Heart left ventricle (tissue), 16 donors: Measurements from ENCODE around the gene MAS1L. TPM values are rescaled to one million over a fixed set of nuclear protein-coding genes. Genes with fewer than 3 reads are reported as not detected.

Source experiments
- ATAC-seq, 4 donors: fragments of 200-7000 bp; cut with Tn5 transposase; one replicate each; pipeline ENCODE4 v1.9.1; 2020 to 2022; ENCODE audit warnings: moderate library complexity in 4 of 4, mild to moderate bottlenecking in 3 of 4, moderate number of reproducible peaks in 1 of 4
- DNase-seq, 5 donors: peaks; one replicate each; pipeline ENCODE4 v3.0.0-alpha.2; 2020
- H3K27ac ChIP-seq, 12 donors: fragments of 200-600 bp; sonication (generic) in 4 of 12; one replicate each; pipeline versions ENCODE4 v1.5.0 to v1.8.0; 2016 to 2022; ENCODE audit warnings: mild to moderate bottlenecking in 2 of 12
- H3K27me3 ChIP-seq, 9 donors: fragments of 200-600 bp; sonication (generic) in 2 of 9; one replicate each; pipeline versions ENCODE4 v1.5.1 to v1.8.0; 2016 to 2022; ENCODE audit warnings: mild to moderate bottlenecking in 3 of 9
- H3K36me3 ChIP-seq, 9 donors: fragments of 200-600 bp; sonication (generic) in 2 of 9; one replicate each; pipeline versions ENCODE4 v1.5.0 to v1.8.0; 2018 to 2022; ENCODE audit warnings: mild to moderate bottlenecking in 2 of 9
- H3K4me1 ChIP-seq, 12 donors: fragments of 200-600 bp; sonication (generic) in 4 of 12; one replicate each; pipeline versions ENCODE4 v1.5.0 to v1.8.0; 2016 to 2022; ENCODE audit warnings: mild to moderate bottlenecking in 3 of 12
- H3K4me3 ChIP-seq, 12 donors: fragments of 200-600 bp; sonication (generic) in 4 of 12; one replicate each; pipeline versions ENCODE4 v1.5.0 to v1.8.0; 2017 to 2022; ENCODE audit warnings: mild to moderate bottlenecking in 9 of 12, moderate library complexity in 4 of 12
- H3K9me3 ChIP-seq, 12 donors: fragments of 200-600 bp; sonication (generic) in 4 of 12; one replicate each; pipeline versions ENCODE4 v1.5.0 to v1.8.0; 2016 to 2022; ENCODE audit warnings: mild to moderate bottlenecking in 1 of 12
- POLR2A ChIP-seq, 2 donors: fragments of 450-650 bp; IDR thresholded peaks; one replicate each; pipeline ENCODE4 v1.6.1; 2017; ENCODE audit warnings: antibody characterized with exemption in 2 of 2, mild to moderate bottlenecking in 2 of 2, moderate library complexity in 2 of 2
- WGBS, 4 donors: extraction: QIAGEN DNeasy Blood & Tissue Kit in 2 of 4; methylation state at CpG; one replicate each; pipeline versions ENCODE4 v1.1.5 to v1.1.7; 2013 to 2018; 5-methylcytosine and 5-hydroxymethylcytosine counted together
- intact Hi-C, 10 donors: fragments of 100-400 bp; cut with DNase I; formaldehyde crosslinking; loops; one replicate each; pipeline versions ENCODE4 v1.11.1 to v1.14.2; 2022
- polyA plus RNA-seq, 2 donors: library from polyadenylated mRNA; stranded (reverse); fragments of 200-250 nt; gene quantifications; one replicate each; pipeline ENCODE4 v1.2.3, GENCODE V29; 2013
- total RNA-seq, 9 donors: library from RNA; depleted of rRNA in 2 of 9; stranded (reverse); fragments of >200 nt in 2 of 9; fragmentation: NEBNext Ultra II Directional in 3 of 9; extraction: Animal tissue kit (Norgen Biotek cat#: 25700) in 3 of 9; gene quantifications; one replicate each; pipeline versions ENCODE4 v1.1.0 to v1.2.4, GENCODE V29; 2016 to 2023
- TF ChIP-seq, protein P1 (sequence below), 12 donors: fragments of 200-600 bp; sonication (generic) in 4 of 12; IDR thresholded peaks; one replicate each; pipeline versions ENCODE4 v1.5.0 to v1.8.0; 2018 to 2022; ENCODE audit warnings: antibody characterized with exemption in 12 of 12, mild to moderate bottlenecking in 5 of 12
- donor health status: ischemic (EF 13 %, LVEDD 7.1; RV severe dilation, severe dysfunction).
- donor health status: healthy with polysubstance abuse.
- donor health status: DM: no; HTN: yes; CAD: no.
- donor health status: DM: no; HTN: no; CAD: no.
- donor health status: ischemic (EF 25% LVEDD 6.9; RV normal size, moderate dysfunction).
- donor health status: ischemic (EF 25% LVEDD 5.7; RV mildly dilated, moderate dysfunction).
- donor health status: healthy.
- donor health status: DM: yes; HTN: yes; CAD: no.
- donor health status: ischemic (EF 35%, LVEDD 5.7; RV mildly dilated, moderate dysfunction).
- donor health status: nonischemic (EF 11% LVEDD 7.7; RV severe dilation, severe dysfunction).
- donor health status: DM: yes; HTN: yes; CAD: no.
- donor health status: PGD.
- donor health status: ischemic (EF 29% LVEDD 5.4; RV normal size, mild dysfunction).
- donor health status: nonischemic (EF 23%, LVEDD 6.1; RV moderate dilation, normal function).

The MAS1L gene
- total and polyA plus RNA-seq, 11 donors: not detected

- WGBS, 4 donors: 31 to 39% (median 34%) methylated on average over 2 of the region's 2 CpGs
These were observed 8.2 kb downstream of the MAS1L start for GRCh38 chr6:29479560-29479959.

DNA sequence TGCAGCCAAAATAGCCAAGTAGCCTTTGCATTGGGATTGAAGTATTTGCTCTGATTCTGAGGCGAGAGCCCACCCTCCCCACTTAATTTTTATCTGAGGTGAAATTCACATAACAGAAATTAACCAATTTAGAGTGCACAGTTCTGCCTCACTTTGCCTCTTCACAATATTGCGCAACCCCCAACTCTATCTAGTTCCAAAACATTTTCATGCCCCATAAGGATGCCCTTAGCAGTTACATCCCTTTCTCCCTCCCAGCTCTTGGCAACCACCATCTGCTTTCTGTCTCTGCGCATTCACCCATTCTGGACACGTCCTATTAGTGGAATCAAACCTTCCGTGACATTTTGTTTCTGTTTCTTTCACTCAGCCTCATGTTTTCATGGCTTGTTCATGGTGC, 9.0 kb downstream of the MAS1L start:
- Histone ChIP-seq H3K9me3 (peaks cover 0 to 7% (median 0%) of the 10 kb centered on the region in 12 donors), H3K27me3 (peaks cover 0 to 12% (median 0%) of the 10 kb centered on the region in 9 donors), H3K4me1 (no peaks in the 10 kb centered on the region), H3K4me3 (no peak overlapping the region), H3K27ac (no peak overlapping the region), H3K36me3 (no peaks in the 10 kb centered on the region)
- TF ChIP-seq, protein P1, sequence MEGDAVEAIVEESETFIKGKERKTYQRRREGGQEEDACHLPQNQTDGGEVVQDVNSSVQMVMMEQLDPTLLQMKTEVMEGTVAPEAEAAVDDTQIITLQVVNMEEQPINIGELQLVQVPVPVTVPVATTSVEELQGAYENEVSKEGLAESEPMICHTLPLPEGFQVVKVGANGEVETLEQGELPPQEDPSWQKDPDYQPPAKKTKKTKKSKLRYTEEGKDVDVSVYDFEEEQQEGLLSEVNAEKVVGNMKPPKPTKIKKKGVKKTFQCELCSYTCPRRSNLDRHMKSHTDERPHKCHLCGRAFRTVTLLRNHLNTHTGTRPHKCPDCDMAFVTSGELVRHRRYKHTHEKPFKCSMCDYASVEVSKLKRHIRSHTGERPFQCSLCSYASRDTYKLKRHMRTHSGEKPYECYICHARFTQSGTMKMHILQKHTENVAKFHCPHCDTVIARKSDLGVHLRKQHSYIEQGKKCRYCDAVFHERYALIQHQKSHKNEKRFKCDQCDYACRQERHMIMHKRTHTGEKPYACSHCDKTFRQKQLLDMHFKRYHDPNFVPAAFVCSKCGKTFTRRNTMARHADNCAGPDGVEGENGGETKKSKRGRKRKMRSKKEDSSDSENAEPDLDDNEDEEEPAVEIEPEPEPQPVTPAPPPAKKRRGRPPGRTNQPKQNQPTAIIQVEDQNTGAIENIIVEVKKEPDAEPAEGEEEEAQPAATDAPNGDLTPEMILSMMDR (IDR thresholded peaks at IDR 0.05): no peak
- no peak for TF ChIP-seq POLR2A (IDR thresholded peaks at IDR 0.05)
- ATAC-seq (no peak), DNase-seq (no peak)
- WGBS, 4 donors: 64 to 83% (median 81%) methylated on average over 5 of the region's 5 CpGs
- intact Hi-C loops: no loop called here

More at GRCh38 chr6:29479560-29479959, 8.2 kb downstream of the MAS1L start:
- DNase-seq: no peak
- ATAC-seq: no peak
- Histone ChIP-seq H3K36me3 (no peaks in the 10 kb centered on the region), H3K27ac (no peak overlapping the region), H3K4me1 (no peaks in the 10 kb centered on the region), H3K27me3 (peaks cover 0 to 12% (median 0%) of the 10 kb centered on the region in 9 donors), H3K9me3 (peaks cover 0 to 7% (median 0%) of the 10 kb centered on the region in 12 donors), H3K4me3 (no peak overlapping the region)
- no peak for TF ChIP-seq POLR2A (IDR thresholded peaks at IDR 0.05)
- TF ChIP-seq, protein P1 (IDR thresholded peaks at IDR 0.05): no peak
- intact Hi-C loops: no loop called here

- no peak for DNase-seq
- whole genome bisulfite sequencing, 4 donors: 38 to 73% (median 42%) methylated on average over 2 to 5 of the region's 5 CpGs
- no peak for ATAC-seq
- no peak for TF ChIP-seq POLR2A (IDR thresholded peaks at IDR 0.05)
- TF ChIP-seq, protein P1 (IDR thresholded peaks at IDR 0.05): no peak
- Histone ChIP-seq H3K36me3 (no peaks in the 10 kb centered on the region), H3K9me3 (peaks cover 0 to 7% (median 0%) of the 10 kb centered on the region in 12 donors), H3K27ac (no peak overlapping the region), H3K4me1 (no peaks in the 10 kb centered on the region), H3K4me3 (no peak overlapping the region), H3K27me3 (peaks cover 0 to 12% (median 0%) of the 10 kb centered on the region in 9 donors)
- intact Hi-C loops: no loop called here
These were observed 9.8 kb downstream of the MAS1L start for GRCh38 chr6:29477923-29478450.

GRCh38 chr6:29474996-29475395, 12.8 kb downstream of the MAS1L start:
- intact Hi-C loops: no loop called here
- H3K9me3 ChIP-seq: no peaks in the 10 kb centered on the region
- ATAC-seq (no peak), DNase-seq (no peak)
- no peak overlapping the region for H3K27ac ChIP-seq
- no peaks in the 10 kb centered on the region for H3K4me1 ChIP-seq
- no peak for TF ChIP-seq POLR2A (IDR thresholded peaks at IDR 0.05)
- TF ChIP-seq, protein P1 (IDR thresholded peaks at IDR 0.05): no peak
- H3K4me3 ChIP-seq: no peak overlapping the region
- H3K36me3 ChIP-seq: no peaks in the 10 kb centered on the region
- WGBS, 4 donors: 34 to 83% (median 73%) methylated on average over 2 of the region's 2 CpGs
- H3K27me3 ChIP-seq: peaks cover 0 to 12% (median 0%) of the 10 kb centered on the region in 9 donors
